Upper lobe of left lung (tissue), 4 donors: ENCODE results near the gene OCSTAMP.

ENCODE experiments used
- CTCF ChIP-seq, 6 experiments: fragments of 450-650 bp in 4 of 6; fragments of 200-600 bp in 2 of 6; sonication (generic) in 2 of 6; IDR thresholded peaks; one replicate each; pipeline ENCODE4 v1.5.1; 2016 to 2019; ENCODE audit warnings: antibody characterized with exemption in 6 of 6
- EP300 ChIP-seq, 4 donors: sonication (generic); formaldehyde crosslinking; IDR thresholded peaks; one replicate each; pipeline ENCODE4 v1.5.1; 2017; ENCODE audit warnings: antibody characterized with exemption in 4 of 4, control low read depth in 2 of 4
- POLR2A ChIP-seq, 4 donors: fragments of 450-650 bp; IDR thresholded peaks; one replicate each; pipeline ENCODE4 v1.5.1; 2016 to 2017; ENCODE audit warnings: antibody characterized with exemption in 4 of 4, mild to moderate bottlenecking in 2 of 4
- POLR2AphosphoS5 ChIP-seq, 2 donors: sonication (generic); formaldehyde crosslinking; IDR thresholded peaks; one replicate each; pipeline ENCODE4 v1.5.1; 2017; ENCODE audit warnings: antibody characterized with exemption in 2 of 2

GRCh38 chr20:46520976-46521579 is 29.4 kb downstream of the OCSTAMP start:
- TF ChIP-seq CTCF (IDR thresholded peaks at IDR 0.05) (peak; percentile 27 to 68 (median 49)), POLR2AphosphoS5 (IDR thresholded peaks at IDR 0.05) (no peak), EP300 (IDR thresholded peaks at IDR 0.05) (no peak), POLR2A (IDR thresholded peaks at IDR 0.05) (no peak)
